ENCODE results near the gene MAGEB17. TPM values are rescaled to one million over a fixed set of nuclear protein-coding genes. Genes with fewer than 3 reads are reported as not detected.

The MAGEB17 gene
- total RNA-seq, 4 donors from 2014 or later, result not detected

GRCh38 chrX:16125520-16126149, 41.6 kb upstream of the MAGEB17 start:
- TF ChIP-seq CTCF (IDR thresholded peaks at IDR 0.05) (no peak), POLR2A (IDR thresholded peaks at IDR 0.05) (no peak)
- H3K27me3 ChIP-seq, result no peaks in the 10 kb centered on the region
- H3K36me3 ChIP-seq, result no peaks in the 10 kb centered on the region
- no peak overlapping the region for H3K27ac ChIP-seq
- intact Hi-C loops (cut with DNase I), result no loop called here
- WGBS, 2 donors, result 57 to 61% methylated on average over 5 of the region's 5 CpGs
- H3K9me3 ChIP-seq, result no peaks in the 10 kb centered on the region
- no peak overlapping the region for H3K4me3 ChIP-seq
- no peak for DNase-seq
- no peaks in the 10 kb centered on the region for H3K4me1 ChIP-seq

GRCh38 chrX:16130707-16131106, 36.6 kb upstream of the MAGEB17 start:
- 54 to 58% methylated on average over 2 of the region's 2 CpGs for WGBS, 2 donors
- H3K27ac ChIP-seq, result no peak overlapping the region
- intact Hi-C loops (cut with DNase I), result no loop called here
- no peaks in the 10 kb centered on the region for H3K9me3 ChIP-seq
- no peaks in the 10 kb centered on the region for H3K4me1 ChIP-seq
- no peak for DNase-seq
- TF ChIP-seq CTCF (IDR thresholded peaks at IDR 0.05) (no peak), POLR2A (IDR thresholded peaks at IDR 0.05) (no peak)
- no peaks in the 10 kb centered on the region for H3K36me3 ChIP-seq
- H3K4me3 ChIP-seq, result no peak overlapping the region
- H3K27me3 ChIP-seq, result no peaks in the 10 kb centered on the region

- Histone ChIP-seq H3K27me3 (peaks cover 0 to 3% (median 0%) of the 10 kb centered on the region in 4 donors), H3K27ac (no peak overlapping the region), H3K4me1 (no peaks in the 10 kb centered on the region), H3K36me3 (no peaks in the 10 kb centered on the region), H3K4me3 (no peak overlapping the region), H3K9me3 (no peaks in the 10 kb centered on the region)
- no peak for TF ChIP-seq CTCF (IDR thresholded peaks at IDR 0.05)
- TF ChIP-seq POLR2A (IDR thresholded peaks at IDR 0.05), result no peak
- DNase-seq, result no peak
- WGBS, 2 donors, result 69% methylated on average over 1 of the region's 1 CpG; no CpG with 5 or more reads in 1 of the 2 donors
- intact Hi-C loops (cut with DNase I), result no loop called here
Observed at GRCh38 chrX:16134936-16135335, 32.3 kb upstream of the MAGEB17 start.

GRCh38 chrX:16136080-16136479, 31.2 kb upstream of the MAGEB17 start:
- intact Hi-C loops (cut with DNase I), result no loop called here
- WGBS, 2 donors, result 66 to 79% methylated on average over 2 of the region's 2 CpGs
- H3K27ac ChIP-seq, result no peak overlapping the region
- H3K4me1 ChIP-seq, result no peaks in the 10 kb centered on the region
- no peaks in the 10 kb centered on the region for H3K9me3 ChIP-seq
- DNase-seq, result no peak
- H3K27me3 ChIP-seq, result peaks cover 0 to 3% (median 0%) of the 10 kb centered on the region in 4 donors
- H3K36me3 ChIP-seq, result no peaks in the 10 kb centered on the region
- TF ChIP-seq CTCF (IDR thresholded peaks at IDR 0.05) (no peak), POLR2A (IDR thresholded peaks at IDR 0.05) (no peak)
- no peak overlapping the region for H3K4me3 ChIP-seq

GRCh38 chrX:16137416-16138107, 29.7 kb upstream of the MAGEB17 start:
- intact Hi-C loops (cut with DNase I), result no loop called here
- no peaks in the 10 kb centered on the region for H3K4me1 ChIP-seq
- H3K36me3 ChIP-seq, result no peaks in the 10 kb centered on the region
- TF ChIP-seq CTCF (IDR thresholded peaks at IDR 0.05) (no peak), POLR2A (IDR thresholded peaks at IDR 0.05) (no peak)
- peaks cover 0 to 3% (median 0%) of the 10 kb centered on the region in 4 donors for H3K27me3 ChIP-seq
- no peak for DNase-seq
- H3K9me3 ChIP-seq, result no peaks in the 10 kb centered on the region
- no peak overlapping the region for H3K4me3 ChIP-seq
- H3K27ac ChIP-seq, result no peak overlapping the region

All from esophagus squamous epithelium (tissue), 5 donors.